Neuronal stem cell (in vitro differentiated cells): ENCODE data around the gene GRIN2A.

Source experiments
- DNase-seq: peaks from one replicate; pipeline ENCODE4 v3.0.0-alpha.2; 2013; ENCODE audit warnings: low spot score
- H2AFZ ChIP-seq: one replicate; pipeline ENCODE4 v1.6.1; 2013; ENCODE audit warnings: mild to moderate bottlenecking, low read length, inconsistent platforms
- H2AK5ac ChIP-seq: 2 replicates; pipeline ENCODE4 v1.6.1; 2013; ENCODE audit warnings: low read depth, mild to moderate bottlenecking, inconsistent platforms, low read length, moderate library complexity, mixed read lengths
- H2BK120ac ChIP-seq: 2 replicates; pipeline ENCODE4 v1.6.1; 2013; ENCODE audit warnings: low read depth, mild to moderate bottlenecking, inconsistent platforms, low read length, moderate library complexity, mixed read lengths
- H2BK12ac ChIP-seq: one replicate; pipeline ENCODE4 v1.6.1; 2013; ENCODE audit warnings: low read length, inconsistent platforms
- H2BK15ac ChIP-seq: 2 replicates; pipeline ENCODE4 v1.6.1; 2013; ENCODE audit warnings: mild to moderate bottlenecking, low read length, inconsistent platforms, mixed read lengths
- H2BK5ac ChIP-seq: one replicate; pipeline ENCODE4 v1.6.1; 2013; ENCODE audit warnings: inconsistent platforms, mild to moderate bottlenecking, low read length, moderate library complexity
- H3K14ac ChIP-seq: one replicate; pipeline ENCODE4 v1.6.1; 2013; ENCODE audit warnings: low read length, inconsistent platforms
- H3K18ac ChIP-seq: 2 replicates; pipeline ENCODE4 v1.6.1; 2013; ENCODE audit warnings: low read length, inconsistent platforms
- H3K23ac ChIP-seq: 2 replicates; pipeline ENCODE4 v1.6.1; 2013; ENCODE audit warnings: low read depth, mild to moderate bottlenecking, mixed read lengths, low read length, inconsistent platforms; ENCODE audit not compliant: poor library complexity
- H3K27ac ChIP-seq: replicated peaks from 3 replicates; pipeline ENCODE4 v1.5.1; 2013; ENCODE audit warnings: low read length, inconsistent platforms
- H3K27me3 ChIP-seq, 3 experiments: 2 replicates each; pipeline ENCODE4 v1.6.1; 2013; ENCODE audit warnings: low read length in 3 of 3, mild to moderate bottlenecking in 2 of 3, inconsistent platforms in 1 of 3, low read depth in 1 of 3, mixed read lengths in 1 of 3, moderate library complexity in 1 of 3; ENCODE audit not compliant: control insufficient read depth in 3 of 3, insufficient read depth in 3 of 3
- H3K36me3 ChIP-seq, 2 donors: replicated peaks in 1 of 2; 2 replicates each; pipeline ENCODE4 v1.6.1; 2013; ENCODE audit warnings: low read length in 2 of 2; ENCODE audit not compliant: control insufficient read depth in 2 of 2, insufficient read depth in 2 of 2
- H3K4ac ChIP-seq: 2 replicates; pipeline ENCODE4 v1.6.1; 2013; ENCODE audit warnings: inconsistent platforms, mild to moderate bottlenecking, low read length, moderate library complexity
- H3K4me1 ChIP-seq, 2 donors: 1 replicate in 1 of 2; 2 replicates in 1 of 2; pipeline ENCODE4 v1.6.1; 2013; ENCODE audit warnings: low read length in 2 of 2, low read depth in 1 of 2; ENCODE audit not compliant: control insufficient read depth in 2 of 2, insufficient read depth in 1 of 2
- H3K4me2 ChIP-seq: one replicate; pipeline ENCODE4 v1.6.1; 2013; ENCODE audit warnings: mild to moderate bottlenecking, low read length, inconsistent platforms; ENCODE audit not compliant: insufficient read depth, poor library complexity, severe bottlenecking
- H3K4me3 ChIP-seq, 2 donors: 2 replicates each; pipeline ENCODE4 v1.5.1; 2013; ENCODE audit warnings: low read length in 2 of 2, mild to moderate bottlenecking in 2 of 2, inconsistent platforms in 1 of 2, moderate library complexity in 1 of 2
- H3K79me1 ChIP-seq: one replicate; pipeline ENCODE4 v1.6.1; 2013; ENCODE audit warnings: low read depth, mild to moderate bottlenecking, inconsistent platforms, low read length, moderate library complexity
- H3K9ac ChIP-seq: one replicate; pipeline ENCODE4 v1.6.1; 2013; ENCODE audit warnings: mild to moderate bottlenecking, low read depth, low read length, inconsistent platforms; ENCODE audit not compliant: poor library complexity
- H3K9me3 ChIP-seq, 2 donors: replicated peaks in 1 of 2; 2 replicates each; pipeline versions ENCODE3 to v1.6.1; 2013; ENCODE audit warnings: low read length in 2 of 2, mild to moderate bottlenecking in 2 of 2, inconsistent platforms in 1 of 2, low read depth in 1 of 2, mixed read lengths in 1 of 2, moderate library complexity in 1 of 2; ENCODE audit not compliant: control insufficient read depth in 2 of 2, insufficient read depth in 1 of 2
- H4K8ac ChIP-seq: one replicate; pipeline ENCODE4 v1.6.1; 2013; ENCODE audit warnings: low read depth, mild to moderate bottlenecking, inconsistent platforms, low read length, moderate library complexity
- H4K91ac ChIP-seq: one replicate; pipeline ENCODE4 v1.6.1; 2013; ENCODE audit warnings: low read length, low read depth, mild to moderate bottlenecking, inconsistent platforms; ENCODE audit not compliant: poor library complexity
- WGBS, 2 donors: extraction: QIAGEN DNeasy Blood & Tissue Kit; methylation state at CpG; one replicate each; pipeline ENCODE4 v1.1.7; 2013; ENCODE audit warnings: missing lambda C conversion rate in 2 of 2, mixed read lengths in 1 of 2; ENCODE audit not compliant: insufficient read length in 2 of 2, insufficient replicate concordance in 1 of 2; ENCODE audit errors: extremely low coverage in 2 of 2; 5-methylcytosine and 5-hydroxymethylcytosine counted together

Gene GRIN2A

DNA sequence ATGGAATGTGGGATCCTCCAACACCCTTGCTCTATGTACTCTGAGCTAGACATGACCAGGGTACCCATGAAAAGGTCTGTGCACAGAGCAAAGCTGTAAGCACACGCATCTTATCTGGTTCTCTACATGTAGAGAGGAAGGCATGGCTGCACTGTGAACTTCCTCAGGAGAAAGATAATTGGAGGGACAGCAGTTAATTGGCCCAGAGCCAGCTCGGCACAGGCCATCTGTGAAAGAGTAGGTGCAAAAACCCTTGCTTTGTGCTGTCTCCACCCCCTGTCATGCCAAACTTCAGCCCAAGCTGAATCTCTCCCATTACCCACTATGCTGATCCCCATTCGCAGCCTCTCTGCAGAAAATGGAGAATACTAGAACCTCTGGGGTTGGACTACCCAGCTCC, 241.0 kb downstream of the GRIN2A start:
- Histone ChIP-seq H3K14ac (no peak overlapping the region), H3K18ac (no peak overlapping the region), H3K79me1 (no peaks in the 10 kb centered on the region), H2BK15ac (no peak overlapping the region), H2AK5ac (no peak overlapping the region), H3K4ac (no peak overlapping the region), H3K27me3 (no peaks in the 10 kb centered on the region), H3K23ac (no peak overlapping the region), H3K36me3 (no peaks in the 10 kb centered on the region), H2BK120ac (no peak overlapping the region), H4K8ac (no peak overlapping the region), H3K9me3 (no peaks in the 10 kb centered on the region), H3K27ac (no peak overlapping the region), H3K4me2 (no peak overlapping the region), H2AFZ (no peak overlapping the region), H3K9ac (no peak overlapping the region), H2BK5ac (no peak overlapping the region), H3K4me3 (no peak overlapping the region), H3K4me1 (no peaks in the 10 kb centered on the region), H4K91ac (no peak overlapping the region), H2BK12ac (no peak overlapping the region)
- no peak for DNase-seq
- whole genome bisulfite sequencing, 2 donors: no CpG with 5 or more reads among the region's 3 CpGs

DNA sequence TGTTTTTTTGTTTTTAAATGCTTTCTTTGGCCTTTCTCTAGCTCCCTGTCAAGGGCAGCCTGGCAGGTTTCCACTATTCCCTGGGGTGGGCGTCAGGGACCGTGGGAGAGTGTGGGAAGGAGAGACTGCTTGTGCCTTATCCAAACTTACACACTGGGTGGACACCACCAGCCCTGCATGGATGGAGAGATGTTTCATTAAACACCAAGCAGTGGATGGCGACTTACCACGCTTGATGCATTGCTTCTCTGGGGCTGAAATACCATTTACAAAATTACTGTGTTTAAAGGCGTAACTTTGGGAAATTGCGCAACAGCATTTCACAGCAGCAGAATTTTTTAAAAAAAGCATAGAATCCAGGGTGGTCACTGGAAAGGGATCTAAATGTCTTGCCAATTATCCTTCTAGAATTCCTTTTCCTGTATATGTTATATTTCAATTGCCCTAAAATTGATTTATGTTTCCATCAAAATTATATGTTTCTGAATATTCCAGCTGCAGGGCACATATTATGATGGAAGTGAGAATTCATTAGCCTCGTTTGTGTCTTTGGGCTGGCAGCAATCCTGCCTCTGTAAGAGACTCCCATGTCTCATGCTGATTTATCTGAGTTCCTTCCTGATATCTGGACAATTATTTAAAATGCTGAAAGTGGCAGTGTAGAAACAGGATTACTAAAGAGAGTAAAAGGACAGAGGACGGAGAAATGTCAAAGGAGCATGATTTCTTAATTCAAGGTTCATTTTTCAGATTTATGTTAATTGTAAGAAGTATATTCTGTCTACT, 247.3 kb downstream of the GRIN2A start:
- Histone ChIP-seq H2AFZ (no peak overlapping the region), H3K14ac (no peak overlapping the region), H3K9ac (no peak overlapping the region), H3K4ac (no peak overlapping the region), H3K9me3 (no peaks in the 10 kb centered on the region), H2BK5ac (no peak overlapping the region), H3K27ac (no peak overlapping the region), H4K91ac (no peak overlapping the region), H3K4me3 (no peak overlapping the region), H2BK12ac (no peak overlapping the region), H4K8ac (no peak overlapping the region), H3K27me3 (no peaks in the 10 kb centered on the region), H3K4me2 (no peak overlapping the region), H3K18ac (no peak overlapping the region), H3K79me1 (no peaks in the 10 kb centered on the region), H3K4me1 (peaks cover 0 to 1% of the 10 kb centered on the region in 2 donors), H2BK15ac (no peak overlapping the region), H2BK120ac (no peak overlapping the region), H3K23ac (no peak overlapping the region), H2AK5ac (no peak overlapping the region), H3K36me3 (no peaks in the 10 kb centered on the region)
- no peak for DNase-seq
- no CpG with 5 or more reads among the region's 8 CpGs for WGBS, 2 donors

DNA sequence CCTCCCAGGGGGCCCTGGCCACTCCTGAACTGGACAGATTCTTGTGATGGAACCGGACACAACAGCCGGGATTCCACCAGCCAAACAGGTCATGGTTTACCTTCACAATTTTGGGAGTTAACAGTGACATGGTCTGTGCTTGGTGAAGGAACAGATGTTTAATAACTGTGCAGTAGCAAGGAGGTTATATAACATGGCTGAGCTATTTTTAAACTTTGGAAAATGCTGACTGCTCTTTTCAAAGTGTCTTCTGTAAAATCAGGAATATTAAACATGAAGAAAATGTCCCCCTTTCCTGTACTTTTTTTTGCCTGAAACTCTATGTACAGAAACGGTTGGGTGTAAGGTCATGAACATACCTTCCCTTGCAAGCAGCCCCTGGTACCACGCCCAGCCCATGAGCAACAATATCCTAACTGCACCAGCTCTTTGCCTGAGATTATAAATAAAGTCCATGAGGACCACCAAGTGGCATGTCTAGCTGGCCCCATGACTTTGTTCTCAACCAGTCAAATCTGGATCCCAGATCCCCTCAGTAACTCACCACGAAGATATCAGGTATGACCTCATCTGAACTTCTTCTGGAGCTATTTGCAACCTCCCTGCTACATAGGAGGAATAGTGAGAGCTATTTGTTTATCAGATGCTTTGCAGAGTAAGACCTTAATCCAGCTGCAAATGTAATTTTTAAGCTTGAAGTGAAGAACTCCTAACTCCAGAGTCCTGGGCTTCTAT, 249.1 kb downstream of the GRIN2A start:
- no peak overlapping the region for H2BK15ac ChIP-seq
- no peaks in the 10 kb centered on the region for H3K9me3 ChIP-seq
- H3K27ac ChIP-seq: no peak overlapping the region
- no peak overlapping the region for H3K9ac ChIP-seq
- no peak overlapping the region for H2BK5ac ChIP-seq
- DNase-seq: no peak
- H3K18ac ChIP-seq: no peak overlapping the region
- H3K27me3 ChIP-seq: no peaks in the 10 kb centered on the region
- no peak overlapping the region for H4K91ac ChIP-seq
- H3K14ac ChIP-seq: no peak overlapping the region
- H2BK120ac ChIP-seq: no peak overlapping the region
- H3K4me1 ChIP-seq: peaks cover 0 to 1% of the 10 kb centered on the region in 2 donors
- no CpG with 5 or more reads among the region's 5 CpGs for WGBS, 2 donors
- H3K4me3 ChIP-seq: no peak overlapping the region
- H3K79me1 ChIP-seq: no peaks in the 10 kb centered on the region
- no peak overlapping the region for H3K4ac ChIP-seq
- no peak overlapping the region for H2BK12ac ChIP-seq
- H3K36me3 ChIP-seq: no peaks in the 10 kb centered on the region
- no peak overlapping the region for H2AFZ ChIP-seq
- H2AK5ac ChIP-seq: peak overlapping the region; percentile 53
- no peak overlapping the region for H3K23ac ChIP-seq
- H3K4me2 ChIP-seq: no peak overlapping the region
- H4K8ac ChIP-seq: no peak overlapping the region

DNA sequence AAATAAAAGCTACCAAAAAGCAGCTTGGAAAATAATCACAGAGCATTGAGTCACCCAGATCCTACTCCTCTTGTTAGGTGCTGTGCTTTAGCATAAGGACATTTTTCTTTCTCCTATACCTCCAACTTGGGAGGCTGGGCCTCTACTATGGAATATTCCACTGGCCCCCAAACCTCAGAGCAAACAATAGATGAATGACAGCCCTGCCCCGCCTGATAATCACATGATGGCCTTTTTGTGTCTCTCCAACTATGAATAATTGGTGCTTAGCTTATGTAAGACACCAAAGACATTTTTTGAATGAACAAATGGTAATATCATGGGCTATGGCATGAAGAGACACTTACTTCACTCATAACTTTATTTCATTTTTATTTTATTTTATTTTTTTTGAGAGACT, 250.2 kb downstream of the GRIN2A start:
- no peak overlapping the region for H2AK5ac ChIP-seq
- H2BK12ac ChIP-seq: no peak overlapping the region
- H3K79me1 ChIP-seq: no peaks in the 10 kb centered on the region
- no peaks in the 10 kb centered on the region for H3K9me3 ChIP-seq
- WGBS, 2 donors: no CpG with 5 or more reads among the region's 1 CpG
- H2BK5ac ChIP-seq: no peak overlapping the region
- DNase-seq: no peak
- H4K91ac ChIP-seq: no peak overlapping the region
- H4K8ac ChIP-seq: no peak overlapping the region
- no peaks in the 10 kb centered on the region for H3K27me3 ChIP-seq
- no peak overlapping the region for H3K27ac ChIP-seq
- H3K14ac ChIP-seq: no peak overlapping the region
- no peak overlapping the region for H3K23ac ChIP-seq
- H3K18ac ChIP-seq: no peak overlapping the region
- peaks cover 0 to 1% of the 10 kb centered on the region in 2 donors for H3K4me1 ChIP-seq
- no peak overlapping the region for H3K4ac ChIP-seq
- H3K36me3 ChIP-seq: no peaks in the 10 kb centered on the region
- no peak overlapping the region for H3K4me2 ChIP-seq
- no peak overlapping the region for H2AFZ ChIP-seq
- no peak overlapping the region for H3K4me3 ChIP-seq
- no peak overlapping the region for H2BK120ac ChIP-seq
- H3K9ac ChIP-seq: no peak overlapping the region
- no peak overlapping the region for H2BK15ac ChIP-seq
